Sciatic nerve (tissue), 2 donors: ENCODE measurements around the gene CACFD1. TPM values are rescaled to one million over a fixed set of nuclear protein-coding genes. Genes with fewer than 3 reads are reported as not detected.
A peak's percentile ranks its signal among the peaks of the same experiment; 100 is the strongest.

Experiments
- ATAC-seq: fragments of 200-7000 bp; cut with Tn5 transposase; one replicate; pipeline ENCODE4 v1.9.1; 2020; ENCODE audit warnings: mild to moderate bottlenecking, moderate library complexity
- DNase-seq: peaks from one replicate; pipeline ENCODE4 v3.0.0-alpha.2; 2020; ENCODE audit warnings: low spot score
- intact Hi-C: fragments of 100-400 bp; cut with DNase I; formaldehyde crosslinking; loops from one replicate; pipeline ENCODE4 v1.14.2; 2022
- total RNA-seq: library from RNA; stranded (reverse); fragmentation: NEBNext Ultra II Directional; extraction: Animal tissue kit (Norgen Biotek cat#: 25700); gene quantifications from one replicate; pipeline ENCODE4 v1.2.1, GENCODE V29; 2021
- donor health status: DM: no; HTN: no; CAD: no.
- donor health status: DM: no; HTN: no; CAD: no.

The CACFD1 gene
- total RNA-seq, 1 donor from 2014 or later: 10.1 TPM

- intact Hi-C loops: no loop called here
- ATAC-seq: peak; percentile 22
- no peak for DNase-seq
Measured at GRCh38 chr9:133492061-133493021, 32.6 kb downstream of the CACFD1 start.

GRCh38 chr9:133493428-133493827, 33.6 kb downstream of the CACFD1 start:
- no peak for DNase-seq
- intact Hi-C loops: no loop called here
- ATAC-seq: no peak

- no peak for DNase-seq
- intact Hi-C loops: no loop called here
- no peak for ATAC-seq
Measured at GRCh38 chr9:133493845-133494540, 34.2 kb downstream of the CACFD1 start.

GRCh38 chr9:133494636-133495326, 35.0 kb downstream of the CACFD1 start:
- intact Hi-C loops: no loop called here
- ATAC-seq (no peak), DNase-seq (no peak)

GRCh38 chr9:133495327-133496293, 35.8 kb downstream of the CACFD1 start:
- intact Hi-C loops: no loop called here
- ATAC-seq (no peak), DNase-seq (no peak)

GRCh38 chr9:133496861-133497842, 37.4 kb downstream of the CACFD1 start:
- DNase-seq (no peak), ATAC-seq (peak; percentile 13)
- intact Hi-C loops: no loop called here

GRCh38 chr9:133499132-133499891, 39.5 kb downstream of the CACFD1 start:
- ATAC-seq (no peak), DNase-seq (no peak)
- intact Hi-C loops: no loop called here

GRCh38 chr9:133499892-133500270, 40.1 kb downstream of the CACFD1 start:
- no peak for DNase-seq
- intact Hi-C loops: no loop called here
- ATAC-seq: no peak

GRCh38 chr9:133502112-133502511, 42.3 kb downstream of the CACFD1 start:
- ATAC-seq (no peak), DNase-seq (no peak)
- intact Hi-C loops: no loop called here

GRCh38 chr9:133505186-133505830, 45.5 kb downstream of the CACFD1 start:
- ATAC-seq (peak; percentile 7), DNase-seq (no peak)
- intact Hi-C loops: no loop called here

GRCh38 chr9:133505901-133506652, 46.3 kb downstream of the CACFD1 start:
- peak; percentile 86 for DNase-seq
- intact Hi-C loops: no loop called here
- peak; percentile 87 for ATAC-seq

- peak; percentile 85 for ATAC-seq
- DNase-seq: peak; percentile 82
- intact Hi-C loops: no loop called here
Measured at GRCh38 chr9:133506653-133507038, 46.9 kb downstream of the CACFD1 start.

- ATAC-seq (no peak), DNase-seq (no peak)
- intact Hi-C loops: no loop called here
Measured at GRCh38 chr9:133507246-133507965, 47.6 kb downstream of the CACFD1 start.

GRCh38 chr9:133508046-133508445, 48.3 kb downstream of the CACFD1 start:
- intact Hi-C loops: no loop called here
- DNase-seq (no peak), ATAC-seq (no peak)
